Breast epithelium (tissue), 4 donors: ENCODE results near the gene KIF1A. TPM values are rescaled to one million over a fixed set of nuclear protein-coding genes. Genes with fewer than 3 reads are reported as not detected.

Experiments used
- DNase-seq, 2 donors: peaks; one replicate each; pipeline ENCODE4 v3.0.0-alpha.2; 2019; ENCODE audit warnings: low spot score in 2 of 2
- H3K27ac ChIP-seq, 2 donors: fragments of 200-600 bp; sonication (generic) in 1 of 2; one replicate each; pipeline ENCODE4 v1.5.1; 2016 to 2019; ENCODE audit warnings: mild to moderate bottlenecking in 1 of 2
- H3K27me3 ChIP-seq, 2 donors: fragments of 200-600 bp; sonication (generic) in 1 of 2; one replicate each; pipeline versions ENCODE4 v1.5.1 to v1.6.0; 2017 to 2019; ENCODE audit warnings: control low read depth in 1 of 2, mild to moderate bottlenecking in 1 of 2
- H3K36me3 ChIP-seq: fragments of 200-600 bp; one replicate; pipeline ENCODE4 v1.5.1; 2019
- H3K4me1 ChIP-seq, 2 donors: fragments of 200-600 bp; sonication (generic); one replicate each; pipeline ENCODE4 v1.5.1; 2016 to 2019; ENCODE audit warnings: control low read depth in 1 of 2
- H3K4me3 ChIP-seq, 3 donors: fragments of 200-600 bp; sonication (generic); 1 replicate in 2 of 3; 2 replicates in 1 of 3; pipeline ENCODE4 v1.5.1; 2016 to 2019; ENCODE audit warnings: mild to moderate bottlenecking in 3 of 3, moderate library complexity in 2 of 3
- H3K9me3 ChIP-seq, 2 donors: fragments of 200-600 bp; sonication (generic) in 1 of 2; one replicate each; pipeline ENCODE4 v1.5.1; 2016 to 2019; ENCODE audit warnings: control low read depth in 1 of 2
- CTCF ChIP-seq, 3 donors: fragments of 450-650 bp; IDR thresholded peaks; one replicate each; pipeline ENCODE4 v1.5.1; 2016 to 2017; ENCODE audit warnings: antibody characterized with exemption in 3 of 3, mild to moderate bottlenecking in 3 of 3, moderate library complexity in 3 of 3
- POLR2A ChIP-seq: fragments of 450-650 bp; IDR thresholded peaks from one replicate; pipeline ENCODE4 v1.6.1; 2016; ENCODE audit warnings: antibody characterized with exemption, mild to moderate bottlenecking, moderate library complexity
- POLR2AphosphoS5 ChIP-seq, 3 donors: sonication (generic); formaldehyde crosslinking; IDR thresholded peaks; one replicate each; pipeline ENCODE4 v1.6.1; 2017; ENCODE audit warnings: antibody characterized with exemption in 3 of 3
- intact Hi-C: fragments of 100-400 bp; cut with DNase I; formaldehyde crosslinking; loops from one replicate; pipeline ENCODE4 v1.15.1; 2023; ENCODE audit warnings: low total_unique reads
- total RNA-seq, 3 donors: library from RNA; depleted of rRNA; stranded (reverse); fragments of >200 nt; gene quantifications; one replicate each; pipeline ENCODE4 v1.1.0, GENCODE V29; 2016

The KIF1A gene
- total RNA-seq, 3 donors from 2014 or later: under 0.01 to 0.29 TPM; not detected in 1

GRCh38 chr2:240814280-240814679, 5.7 kb downstream of the KIF1A start:
- no peak overlapping the region for H3K27ac ChIP-seq
- TF ChIP-seq POLR2AphosphoS5 (IDR thresholded peaks at IDR 0.05) (no peak), CTCF (IDR thresholded peaks at IDR 0.05) (no peak), POLR2A (no peak)
- intact Hi-C loops: no loop called here
- peaks cover 7 to 22% of the 10 kb centered on the region in 2 donors for H3K9me3 ChIP-seq
- no peaks in the 10 kb centered on the region for H3K36me3 ChIP-seq
- peaks cover 0 to 7% of the 10 kb centered on the region in 2 donors for H3K4me1 ChIP-seq
- H3K4me3 ChIP-seq: no peak overlapping the region
- peaks cover 2 to 21% of the 10 kb centered on the region in 2 donors for H3K27me3 ChIP-seq
- no peak for DNase-seq

GRCh38 chr2:240813231-240813921, 6.6 kb downstream of the KIF1A start:
- Histone ChIP-seq H3K4me1 (no peaks in the 10 kb centered on the region), H3K27me3 (peaks cover 0 to 12% of the 10 kb centered on the region in 2 donors), H3K27ac (no peak overlapping the region), H3K4me3 (no peak overlapping the region), H3K9me3 (peaks cover 7 to 22% of the 10 kb centered on the region in 2 donors), H3K36me3 (no peaks in the 10 kb centered on the region)
- intact Hi-C loops: no loop called here
- no peak for DNase-seq
- TF ChIP-seq POLR2A (no peak), CTCF (IDR thresholded peaks at IDR 0.05) (no peak), POLR2AphosphoS5 (IDR thresholded peaks at IDR 0.05) (no peak)

GRCh38 chr2:240812721-240813120, 7.3 kb downstream of the KIF1A start:
- peaks cover 0 to 5% of the 10 kb centered on the region in 2 donors for H3K27me3 ChIP-seq

GRCh38 chr2:240812301-240812680, 7.7 kb downstream of the KIF1A start:
- H3K4me3 ChIP-seq: no peak overlapping the region
- no peaks in the 10 kb centered on the region for H3K4me1 ChIP-seq
- TF ChIP-seq POLR2A (no peak), CTCF (IDR thresholded peaks at IDR 0.05) (no peak), POLR2AphosphoS5 (IDR thresholded peaks at IDR 0.05) (no peak)
- peaks cover 7 to 22% of the 10 kb centered on the region in 2 donors for H3K9me3 ChIP-seq
- H3K36me3 ChIP-seq: no peaks in the 10 kb centered on the region
- H3K27ac ChIP-seq: no peak overlapping the region
- intact Hi-C loops: no loop called here
- H3K27me3 ChIP-seq: peaks cover 0 to 1% of the 10 kb centered on the region in 2 donors
- no peak for DNase-seq

More at GRCh38 chr2:240812721-240813120, 7.3 kb downstream of the KIF1A start:
- Histone ChIP-seq H3K4me1 (no peaks in the 10 kb centered on the region), H3K9me3 (peaks cover 7 to 22% of the 10 kb centered on the region in 2 donors), H3K27ac (no peak overlapping the region), H3K36me3 (no peaks in the 10 kb centered on the region), H3K4me3 (no peak overlapping the region)
- intact Hi-C loops: no loop called here
- TF ChIP-seq POLR2A (no peak), CTCF (IDR thresholded peaks at IDR 0.05) (no peak), POLR2AphosphoS5 (IDR thresholded peaks at IDR 0.05) (no peak)
- DNase-seq: no peak

GRCh38 chr2:240811346-240812300, 8.4 kb downstream of the KIF1A start:
- peaks cover 8 to 22% of the 10 kb centered on the region in 2 donors for H3K9me3 ChIP-seq
- no peak for DNase-seq
- no peaks in the 10 kb centered on the region for H3K4me1 ChIP-seq
- no peak overlapping the region for H3K4me3 ChIP-seq
- intact Hi-C loops: no loop called here
- TF ChIP-seq CTCF (IDR thresholded peaks at IDR 0.05): no peak
- TF ChIP-seq POLR2AphosphoS5 (IDR thresholded peaks at IDR 0.05): no peak
- no peak for TF ChIP-seq POLR2A
- no peak overlapping the region for H3K27ac ChIP-seq
- H3K27me3 ChIP-seq: no peaks in the 10 kb centered on the region
- no peaks in the 10 kb centered on the region for H3K36me3 ChIP-seq
